Urinary bladder (tissue), 4 donors: Measurements from ENCODE around the gene ANKS3. TPM values are rescaled to one million over a fixed set of nuclear protein-coding genes. Genes with fewer than 3 reads are reported as not detected.

Experiments
- DNase-seq: peaks from one replicate; pipeline ENCODE4 v3.0.0-alpha.2; 2015; ENCODE audit errors: extremely low spot score
- H3K27ac ChIP-seq: one replicate; pipeline ENCODE4 v1.5.1; 2013; ENCODE audit warnings: low read depth, mild to moderate bottlenecking, moderate library complexity
- H3K36me3 ChIP-seq: one replicate; pipeline ENCODE4 v1.6.1; 2013; ENCODE audit warnings: mild to moderate bottlenecking, moderate library complexity; ENCODE audit not compliant: insufficient read depth
- H3K4me1 ChIP-seq: one replicate; pipeline ENCODE4 v1.6.1; 2013; ENCODE audit warnings: mild to moderate bottlenecking, moderate library complexity; ENCODE audit not compliant: insufficient read depth
- H3K4me3 ChIP-seq: one replicate; pipeline ENCODE4 v1.5.1; 2013; ENCODE audit warnings: low read depth, low read length
- WGBS: extraction: QIAGEN DNeasy Blood & Tissue Kit; methylation state at CpG from one replicate; pipeline ENCODE4 v1.1.7; 2013; 5-methylcytosine and 5-hydroxymethylcytosine counted together
- polyA plus RNA-seq: library from polyadenylated mRNA; stranded (reverse); fragments of 200-250 nt; gene quantifications from one replicate; pipeline ENCODE4 v1.2.3, GENCODE V29; 2013
- total RNA-seq: library from RNA; depleted of rRNA; stranded (reverse); fragments of >200 nt; gene quantifications from one replicate; pipeline ENCODE4 v1.2.3, GENCODE V29; 2014
- donor health status: healthy with polysubstance abuse.
- donor health status: healthy.

ANKS3 gene
- total RNA-seq (22.1 TPM), polyA plus RNA-seq (21.6 TPM)

DNA sequence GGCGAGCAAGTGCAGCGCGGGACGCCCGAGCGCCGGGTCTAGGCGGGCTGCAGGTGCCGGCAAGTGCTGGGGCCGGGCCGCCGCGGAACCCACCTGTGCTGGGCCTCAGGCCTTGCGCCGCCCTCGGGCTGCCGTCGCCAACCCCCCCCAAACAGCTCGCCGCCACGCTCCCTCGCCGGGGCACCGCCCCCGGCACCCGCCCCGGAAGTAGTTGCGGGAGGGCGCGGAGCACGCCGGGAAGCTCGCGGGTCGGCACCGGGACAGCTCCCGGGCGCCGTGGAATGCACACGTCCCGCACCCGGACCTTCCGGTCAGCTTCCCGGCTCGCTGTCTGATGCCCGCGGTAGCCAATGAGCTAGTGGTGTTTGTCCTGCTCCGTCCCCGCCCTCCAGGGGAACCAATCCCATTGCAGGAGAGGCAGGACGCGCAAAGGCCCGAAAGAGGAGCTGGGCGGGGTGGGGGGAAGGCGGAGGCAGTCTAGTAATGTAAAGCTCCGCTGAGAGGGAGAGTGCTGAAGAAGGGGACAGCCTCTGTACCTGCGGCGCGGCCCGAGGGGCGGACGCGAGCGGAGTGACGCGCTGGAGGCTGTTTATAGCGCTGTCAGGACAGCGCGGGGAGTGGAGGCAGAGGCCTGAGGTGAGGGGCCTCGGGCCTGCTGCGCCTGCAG lies at the start of gene ANKS3, which contains the start of gene DNAAF8:
Gene ANKS3 (minus strand): TSS at position 209 of the 667 bp plus-strand sequence. CDS start 4,122 bp downstream, outside the sequence.
Gene DNAAF8 (plus strand): TSS at position 475 of the 667 bp plus-strand sequence. CDS start 1,978 bp downstream, outside the sequence.
- no peaks in the 10 kb centered on the region for H3K4me1 ChIP-seq
- WGBS = under 1% methylated on average over 70 of the region's 70 CpGs
- DNase-seq = peak; percentile 89
- no peak within 1 kb of the TSS for H3K27ac ChIP-seq
- no peaks in the 10 kb centered on the region for H3K36me3 ChIP-seq
- peak within 1 kb of the TSS; percentile 98 for H3K4me3 ChIP-seq

GRCh38 chr16:4783251-4783950 lies 49.3 kb upstream of the ANKS3 start:
- 86% methylated on average over 25 of the region's 25 CpGs for WGBS
- no peak for DNase-seq

GRCh38 chr16:4780235-4780634 lies 46.2 kb upstream of the ANKS3 start:
- Histone ChIP-seq H3K4me1 (no peaks in the 10 kb centered on the region), H3K4me3 (no peak overlapping the region), H3K36me3 (no peaks in the 10 kb centered on the region), H3K27ac (no peak overlapping the region)
- WGBS = 69% methylated on average over 4 of the region's 4 CpGs
- DNase-seq = no peak

More at GRCh38 chr16:4783251-4783950, 49.3 kb upstream of the ANKS3 start:
- H3K4me3 ChIP-seq = no peak overlapping the region
- H3K36me3 ChIP-seq = no peaks in the 10 kb centered on the region
- no peaks in the 10 kb centered on the region for H3K4me1 ChIP-seq
- H3K27ac ChIP-seq = no peak overlapping the region

DNA sequence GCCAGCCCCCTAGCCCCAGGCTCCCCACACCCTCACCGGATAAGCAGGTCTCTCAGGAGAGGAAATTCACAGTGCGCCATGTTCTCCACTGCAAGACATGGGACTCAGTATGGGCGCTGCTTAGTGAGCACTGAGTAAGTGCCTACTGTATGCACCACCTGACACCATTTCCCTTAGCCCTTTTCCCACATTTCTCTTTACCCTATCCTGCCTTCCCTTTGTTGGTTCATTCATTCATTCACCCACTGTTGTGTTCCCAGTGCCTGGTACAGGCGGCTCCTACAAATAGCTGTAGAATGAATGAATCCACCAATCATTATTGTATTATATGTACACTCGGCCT lies 44.0 kb upstream of the ANKS3 start:
- Histone ChIP-seq H3K27ac (no peak overlapping the region), H3K4me1 (no peaks in the 10 kb centered on the region), H3K36me3 (no peaks in the 10 kb centered on the region), H3K4me3 (no peak overlapping the region)
- WGBS = 87% methylated on average over 5 of the region's 5 CpGs
- no peak for DNase-seq

DNA sequence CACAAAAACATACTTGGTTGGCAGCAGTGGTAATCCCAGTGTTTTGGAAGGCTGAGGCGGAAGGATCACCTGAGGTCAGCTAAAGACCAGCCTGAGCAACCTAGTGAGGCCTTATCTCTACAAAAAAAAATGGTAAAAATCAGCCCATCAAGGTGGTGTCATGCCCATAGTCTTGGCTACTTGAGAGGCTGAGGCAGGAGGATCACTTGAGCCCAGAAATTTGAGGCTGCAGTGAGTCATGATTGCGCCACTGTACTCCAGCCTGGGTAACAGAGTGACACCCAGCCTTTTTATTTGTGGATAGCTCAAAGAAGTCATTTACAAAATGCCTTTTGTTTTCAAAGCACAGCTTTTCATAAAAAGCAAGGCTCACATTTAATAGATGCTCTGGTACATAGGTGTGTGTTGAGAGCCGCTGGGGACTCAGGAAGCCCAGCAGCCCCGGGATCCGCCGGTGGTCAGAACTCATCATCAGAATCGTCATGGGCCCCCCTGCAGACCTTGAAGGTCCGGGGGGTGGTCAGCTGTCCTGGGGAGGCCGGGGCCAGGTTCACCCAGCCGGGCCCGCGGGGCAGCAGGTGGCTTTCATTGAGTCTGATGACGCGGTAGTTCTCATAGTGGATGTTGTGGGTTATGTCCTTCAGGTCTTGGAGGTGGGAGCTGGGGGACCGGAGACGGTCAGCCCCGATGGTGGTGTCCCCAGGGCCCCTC lies 43.4 kb upstream of the ANKS3 start:
- WGBS = 85% methylated on average over 17 of the region's 17 CpGs
- no peak overlapping the region for H3K27ac ChIP-seq
- no peaks in the 10 kb centered on the region for H3K36me3 ChIP-seq
- H3K4me1 ChIP-seq = no peaks in the 10 kb centered on the region
- no peak overlapping the region for H3K4me3 ChIP-seq
- no peak for DNase-seq

DNA sequence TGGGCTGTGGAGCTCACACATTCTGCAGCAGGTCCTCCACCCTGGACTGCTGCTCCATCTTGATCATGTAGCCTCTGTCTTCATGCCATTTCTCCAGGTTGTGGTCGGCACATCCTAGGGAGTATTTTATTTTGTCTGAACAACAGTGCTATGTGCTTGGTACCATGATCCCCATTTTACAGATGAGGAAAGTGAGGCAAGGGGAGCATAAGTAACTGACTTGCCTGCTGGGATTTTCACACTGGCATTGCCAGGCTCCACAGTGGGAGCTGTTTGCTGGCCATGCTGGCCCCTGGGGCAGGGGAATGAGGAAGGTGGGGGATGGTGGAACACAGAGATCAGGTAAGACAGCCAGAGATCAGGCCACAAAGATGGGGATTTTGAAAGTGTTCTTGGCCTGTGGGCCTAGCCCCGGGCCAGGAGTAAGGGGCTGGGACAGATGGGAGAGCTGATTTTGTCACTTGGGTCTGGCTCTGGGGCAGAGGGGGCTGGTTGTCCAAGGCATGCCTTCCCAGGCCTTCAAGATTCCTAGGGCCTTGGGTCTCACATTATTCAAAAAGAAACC lies 42.2 kb upstream of the ANKS3 start:
- WGBS = 96% methylated on average over 2 of the region's 2 CpGs
- no peak for DNase-seq
- Histone ChIP-seq H3K36me3 (no peaks in the 10 kb centered on the region), H3K4me3 (no peak overlapping the region), H3K4me1 (no peaks in the 10 kb centered on the region), H3K27ac (no peak overlapping the region)

GRCh38 chr16:4775005-4775404 lies 40.9 kb upstream of the ANKS3 start:
- no peak overlapping the region for H3K4me3 ChIP-seq
- H3K4me1 ChIP-seq = no peaks in the 10 kb centered on the region
- no peak overlapping the region for H3K27ac ChIP-seq
- no peaks in the 10 kb centered on the region for H3K36me3 ChIP-seq
- no peak for DNase-seq
- WGBS = 83% methylated on average over 13 of the region's 13 CpGs

DNA sequence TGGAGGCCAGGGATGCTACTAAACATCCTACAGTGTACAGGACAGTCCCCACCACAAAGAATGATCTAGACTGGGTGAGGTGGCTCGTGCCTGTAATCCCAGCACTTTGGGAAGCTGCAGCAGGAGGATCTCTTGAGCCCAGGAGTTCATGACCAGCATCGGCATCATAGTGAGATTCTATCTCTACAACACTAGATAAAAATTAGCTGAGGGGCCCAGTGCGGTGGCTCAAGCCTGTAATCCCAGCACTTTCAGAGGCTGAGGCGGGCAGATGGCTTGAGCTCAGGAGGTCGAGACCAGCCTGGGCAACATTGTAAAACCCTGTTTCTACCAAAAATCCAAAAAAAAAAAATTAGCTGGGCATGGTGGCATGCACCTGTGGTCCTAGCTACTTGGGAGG lies 38.3 kb upstream of the ANKS3 start:
- H3K36me3 ChIP-seq = no peaks in the 10 kb centered on the region
- DNase-seq = no peak
- WGBS = 66% methylated on average over 5 of the region's 5 CpGs
- no peak overlapping the region for H3K4me3 ChIP-seq
- no peak overlapping the region for H3K27ac ChIP-seq
- no peaks in the 10 kb centered on the region for H3K4me1 ChIP-seq

- Histone ChIP-seq H3K4me1 (no peaks in the 10 kb centered on the region), H3K36me3 (no peaks in the 10 kb centered on the region), H3K27ac (no peak overlapping the region), H3K4me3 (no peak overlapping the region)
- WGBS = 55% methylated on average over 3 of the region's 3 CpGs
- DNase-seq = no peak
Measured at GRCh38 chr16:4771646-4772045, 37.6 kb upstream of the ANKS3 start.

DNA sequence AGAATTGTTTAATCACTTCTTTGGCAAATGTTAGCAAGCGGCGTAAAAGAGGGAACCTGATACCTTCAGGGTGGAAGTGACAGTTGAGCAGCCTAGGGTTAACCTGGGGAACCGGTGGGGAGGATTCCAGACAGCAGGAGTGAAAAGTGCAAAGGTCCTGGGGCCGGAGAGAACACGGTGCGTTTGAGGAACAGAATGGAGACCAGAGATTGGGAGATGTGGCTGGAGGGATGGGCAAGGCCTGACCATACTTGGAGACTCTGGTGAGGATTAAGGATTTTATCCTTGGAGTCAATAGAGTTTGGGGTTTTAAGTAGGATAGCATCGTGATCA lies 35.2 kb upstream of the ANKS3 start:
- Histone ChIP-seq H3K4me1 (peaks cover 2% of the 10 kb centered on the region), H3K4me3 (no peak overlapping the region), H3K36me3 (no peaks in the 10 kb centered on the region), H3K27ac (no peak overlapping the region)
- 53% methylated on average over 7 of the region's 7 CpGs for WGBS
- DNase-seq = no peak

DNA sequence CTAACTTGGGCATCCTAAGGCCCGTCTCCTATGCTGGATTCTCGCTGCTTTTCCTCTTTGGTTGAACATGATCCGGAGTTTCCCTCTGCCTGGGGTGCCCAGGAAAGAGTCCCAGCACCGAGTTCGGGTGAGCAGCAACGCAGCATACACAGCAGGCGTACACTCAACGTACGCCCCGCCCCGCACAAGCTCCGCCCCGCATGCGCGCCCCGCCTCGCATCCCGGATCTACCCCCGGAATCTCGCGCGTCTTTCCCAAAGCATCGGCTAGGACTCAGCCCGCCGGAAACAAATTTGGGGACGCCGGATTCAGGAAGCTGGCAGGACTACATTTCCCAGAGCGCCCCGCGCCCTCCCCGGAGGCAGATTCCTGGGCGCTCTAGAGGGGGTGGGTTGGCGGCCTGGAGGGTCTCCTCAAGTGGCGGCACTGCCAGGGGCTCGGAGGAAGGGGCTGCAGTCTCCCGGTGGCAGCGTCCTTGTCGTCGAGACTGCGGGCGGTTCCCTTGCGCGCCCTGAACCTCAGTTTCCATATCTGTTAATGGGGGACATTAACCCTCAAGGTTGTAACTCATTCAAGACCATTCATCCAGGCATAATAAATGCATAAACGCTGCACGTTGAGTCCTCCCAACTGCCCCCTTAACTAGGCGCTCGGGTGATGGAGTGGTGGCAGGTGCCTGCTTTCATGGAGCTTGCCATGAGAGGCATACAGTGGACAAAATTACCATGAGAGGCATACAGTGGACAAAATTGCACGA lies 34.7 kb upstream of the ANKS3 start:
- WGBS = 3% methylated on average over 48 of the region's 48 CpGs
- Histone ChIP-seq H3K36me3 (no peaks in the 10 kb centered on the region), H3K4me3 (peak overlapping the region; percentile 50), H3K27ac (peak overlapping the region; percentile 84), H3K4me1 (peaks cover 2% of the 10 kb centered on the region)
- DNase-seq = peak; percentile 92

- no peaks in the 10 kb centered on the region for H3K36me3 ChIP-seq
- peaks cover 2% of the 10 kb centered on the region for H3K4me1 ChIP-seq
- peak overlapping the region; percentile 50 for H3K4me3 ChIP-seq
- no peak for DNase-seq
- 57% methylated on average over 17 of the region's 17 CpGs for WGBS
- peak overlapping the region; percentile 84 for H3K27ac ChIP-seq
Measured at GRCh38 chr16:4767872-4768548, 33.9 kb upstream of the ANKS3 start.
